Stimulated activated naive CD4-positive, alpha-beta T cell (primary cell): ENCODE measurements around the gene GPR27.

Experiments
- DNase-seq, 6 experiments: peaks; one replicate each; lab custom pipeline; 2025; lab: John Stamatoyannopoulos, UW

The GPR27 gene

GRCh38 chr3:71753701-71754609 is at the start of gene GPR27:
Gene GPR27, plus strand, starts transcription at chr3:71753855. Its CDS starts 195 bp downstream, at chr3:71754050.
- peak in 1 of 6 experiments; percentile 48 for DNase-seq

GRCh38 chr3:71704915-71705314 is 48.7 kb upstream of the GPR27 start:
- DNase-seq = no peak

- no peak for DNase-seq
Observed at GRCh38 chr3:71705681-71706080, 48.0 kb upstream of the GPR27 start.

- no peak for DNase-seq
Observed at GRCh38 chr3:71707595-71707994, 46.1 kb upstream of the GPR27 start.

- DNase-seq = no peak
Observed at GRCh38 chr3:71708476-71709105, 45.1 kb upstream of the GPR27 start.

- no peak for DNase-seq
Observed at GRCh38 chr3:71709908-71710511, 43.6 kb upstream of the GPR27 start.

- DNase-seq = peak in 3 of 6 experiments; percentile 17 to 52 (median 38)
Observed at GRCh38 chr3:71710906-71711494, 42.7 kb upstream of the GPR27 start.

- DNase-seq = no peak
Observed at GRCh38 chr3:71713041-71713440, 40.6 kb upstream of the GPR27 start.

GRCh38 chr3:71714595-71714994 is 39.1 kb upstream of the GPR27 start:
- no peak for DNase-seq

- DNase-seq = no peak
Observed at GRCh38 chr3:71718072-71718471, 35.6 kb upstream of the GPR27 start.

- no peak for DNase-seq
Observed at GRCh38 chr3:71721002-71721401, 32.7 kb upstream of the GPR27 start.

GRCh38 chr3:71721651-71722157 is 32.0 kb upstream of the GPR27 start:
- DNase-seq = peak in 4 of 6 experiments; percentile 15 to 39 (median 30)

GRCh38 chr3:71722693-71723092 is 31.0 kb upstream of the GPR27 start:
- no peak for DNase-seq

- peak in 5 of 6 experiments; percentile 25 to 76 (median 71) for DNase-seq
Observed at GRCh38 chr3:71723452-71724170, 30.0 kb upstream of the GPR27 start.

GRCh38 chr3:71724171-71724453 is 29.5 kb upstream of the GPR27 start:
- peak in 1 of 6 experiments; percentile 26 for DNase-seq

GRCh38 chr3:71724584-71725270 is 28.9 kb upstream of the GPR27 start:
- peak in 5 of 6 experiments; percentile 7 to 55 (median 39) for DNase-seq

- peak in 5 of 6 experiments; percentile 19 to 39 (median 28) for DNase-seq
Observed at GRCh38 chr3:71725271-71725991, 28.2 kb upstream of the GPR27 start, which contains the start of gene EIF4E3. Gene EIF4E3, minus strand, starts transcription at chr3:71725402. Its CDS starts 35 bp downstream, at chr3:71725367.

GRCh38 chr3:71726146-71726545 is 27.5 kb upstream of the GPR27 start:
- DNase-seq = peak; percentile 41 to 68 (median 54)

GRCh38 chr3:71728632-71729342 is 24.9 kb upstream of the GPR27 start:
- DNase-seq = peak in 1 of 6 experiments; percentile 4
